Measurements from ENCODE around the gene MORN5.

DNA sequence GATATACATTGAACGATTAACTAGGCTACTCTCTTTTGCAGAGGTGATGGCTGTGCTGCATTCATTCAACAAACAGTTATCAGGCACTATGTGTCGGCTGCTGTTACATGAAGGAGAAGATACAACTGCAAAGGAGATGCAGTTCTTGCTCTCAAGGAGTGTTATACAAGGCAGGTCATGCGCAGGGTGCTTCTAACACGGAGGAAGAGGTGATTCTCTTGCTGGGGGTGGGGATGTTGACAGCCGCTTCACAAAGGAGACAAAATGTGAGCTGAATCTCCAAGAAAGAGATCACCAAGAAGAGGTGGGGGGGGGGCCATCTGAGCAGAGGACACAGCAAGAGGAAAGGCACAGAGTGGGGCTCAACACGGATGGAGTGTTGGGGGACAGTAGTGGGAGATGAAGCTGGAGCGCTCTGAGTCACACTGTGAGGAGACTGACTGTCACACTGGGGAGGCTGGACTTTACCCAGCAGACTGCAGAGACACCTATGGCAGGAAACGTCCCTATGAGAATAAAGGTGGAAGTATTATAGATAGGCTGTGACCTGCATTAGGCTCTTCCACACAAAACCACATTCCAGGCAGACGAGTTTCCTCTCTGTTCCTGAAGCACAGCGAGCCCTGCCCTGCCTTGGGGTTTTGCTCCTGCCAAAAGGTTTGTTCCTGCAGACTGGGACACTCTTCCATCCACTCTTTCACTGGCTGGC, 21.0 kb upstream of the MORN5 start:
- no peak for TF ChIP-seq CTCF (conservative IDR thresholded peaks at IDR 0.05; ENCODE audit: low read length)
- TF ChIP-seq EZH2phosphoT487 (IDR thresholded peaks at IDR 0.05; ENCODE audit: borderline replicate concordance): no peak

All from Loucy (cell line).